HG02840 (cell line): ENCODE data around the gene HJV.
A peak's percentile ranks its signal among the peaks of the same experiment; 100 is the strongest.

ENCODE experiments used
- ATAC-seq: cut with Tn5 transposase; IDR thresholded peaks from one replicate; pipeline ENCODE4 v1.9.1; 2021; ENCODE audit warnings: mild to moderate bottlenecking, moderate library complexity, moderate number of reproducible peaks; ENCODE audit not compliant: unreplicated experiment, low FRiP score

HJV gene

DNA sequence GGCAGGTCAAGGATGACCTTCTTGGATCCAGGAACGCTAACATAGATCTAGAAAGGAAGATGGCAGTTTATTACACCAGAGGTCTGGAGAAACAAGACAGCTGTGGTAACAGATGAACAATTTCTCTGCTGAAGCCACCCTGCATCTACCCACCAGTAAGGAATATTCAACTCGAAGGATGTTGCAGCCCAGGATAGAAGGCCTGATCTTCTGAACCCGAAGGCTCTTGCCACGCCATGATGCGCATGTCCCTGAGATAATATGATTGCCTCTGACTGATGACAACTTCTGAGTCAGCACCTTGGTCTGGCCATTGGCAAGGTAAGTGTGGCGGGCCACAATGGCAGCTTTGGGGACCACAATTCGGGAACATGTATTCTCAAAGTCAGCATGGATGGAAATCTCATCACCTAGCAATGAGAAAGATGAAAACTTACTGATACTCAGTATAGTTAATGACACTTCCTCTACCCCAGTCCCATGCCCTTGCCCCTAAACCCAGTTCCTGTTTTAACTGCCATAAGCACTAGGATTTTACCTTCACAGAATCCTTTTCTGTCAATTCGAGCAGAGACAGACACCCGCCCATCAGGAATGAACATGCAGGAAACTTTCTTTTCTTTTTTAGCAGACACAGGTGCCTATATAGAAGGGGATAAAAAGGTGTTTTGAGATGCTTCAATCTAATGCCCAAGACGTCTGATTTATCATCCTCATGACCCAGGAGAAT is 27.0 kb downstream of the HJV start:
- ATAC-seq = no peak

DNA sequence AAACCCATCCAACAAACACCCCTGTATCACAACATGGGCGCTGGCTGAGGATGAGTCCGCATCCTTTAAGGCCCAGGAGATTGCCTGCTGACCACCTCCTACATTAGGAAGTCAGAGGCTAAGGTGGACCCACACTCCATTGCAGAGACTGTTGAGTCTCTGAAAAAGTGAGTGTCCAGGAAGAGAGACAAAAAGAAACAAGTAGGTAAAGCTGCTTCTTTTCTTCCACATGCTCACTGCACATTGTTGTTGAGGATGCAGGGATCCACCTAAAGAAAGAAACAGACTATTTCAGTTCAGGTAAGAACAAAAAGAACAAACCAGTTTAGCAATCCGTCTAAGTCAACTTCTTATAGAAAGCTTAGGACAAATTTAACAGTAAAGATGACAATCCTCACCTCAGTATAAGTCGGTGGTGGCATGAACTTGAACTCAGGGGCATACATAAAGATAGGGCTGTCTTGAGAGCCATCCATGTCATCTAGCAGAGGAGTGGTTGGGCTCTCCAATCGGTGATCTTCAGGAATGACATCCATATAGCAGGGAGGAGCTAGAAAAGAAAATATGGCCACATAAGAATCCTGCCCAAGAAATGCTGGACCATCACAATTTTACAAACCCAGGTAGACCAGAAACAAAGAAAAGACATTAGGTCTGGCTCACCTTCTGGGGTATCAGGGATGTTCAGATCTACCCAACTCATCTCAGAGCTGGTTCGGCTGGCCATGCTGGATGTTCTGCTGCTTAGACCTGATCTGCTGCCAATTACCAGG is 27.7 kb downstream of the HJV start:
- no peak for ATAC-seq

DNA sequence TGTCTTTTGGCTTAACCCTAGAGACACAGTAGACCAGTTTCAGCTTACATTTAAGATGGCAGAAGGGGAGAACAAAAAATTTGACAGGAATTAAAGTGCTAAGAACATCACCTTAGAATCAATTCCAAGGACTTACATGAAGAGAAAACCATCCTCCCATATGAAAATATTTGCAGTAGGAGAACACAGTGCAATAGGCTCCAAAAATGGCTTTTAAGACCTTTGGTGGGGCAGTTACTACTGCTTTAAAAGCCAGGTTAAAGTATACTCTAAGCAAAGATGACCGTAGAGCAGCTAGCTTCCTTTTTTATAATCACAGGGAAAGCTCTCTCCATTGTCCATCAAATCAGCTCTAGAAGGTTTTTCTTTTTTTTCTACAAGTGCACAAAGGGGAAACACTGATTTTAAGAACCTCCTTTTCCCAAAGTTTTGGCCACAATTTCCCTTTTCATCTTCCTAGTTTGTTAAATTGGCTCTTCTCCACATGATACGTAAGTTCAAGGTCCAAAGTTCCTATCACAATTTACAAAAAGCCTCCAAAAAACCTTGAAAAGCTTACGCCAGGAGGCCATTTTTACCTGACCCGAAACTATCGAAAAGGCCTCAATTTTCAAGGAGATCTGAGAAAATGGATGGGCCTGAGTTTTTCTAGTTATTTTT is 28.4 kb downstream of the HJV start:
- no peak for ATAC-seq

GRCh38 chr1:145992502-145992936 is 29.0 kb downstream of the HJV start:
- ATAC-seq = no peak

- ATAC-seq = no peak
Observed at GRCh38 chr1:145991735-145992412, 29.7 kb downstream of the HJV start.

- ATAC-seq = no peak
Observed at GRCh38 chr1:145990249-145990855, 31.2 kb downstream of the HJV start.

DNA sequence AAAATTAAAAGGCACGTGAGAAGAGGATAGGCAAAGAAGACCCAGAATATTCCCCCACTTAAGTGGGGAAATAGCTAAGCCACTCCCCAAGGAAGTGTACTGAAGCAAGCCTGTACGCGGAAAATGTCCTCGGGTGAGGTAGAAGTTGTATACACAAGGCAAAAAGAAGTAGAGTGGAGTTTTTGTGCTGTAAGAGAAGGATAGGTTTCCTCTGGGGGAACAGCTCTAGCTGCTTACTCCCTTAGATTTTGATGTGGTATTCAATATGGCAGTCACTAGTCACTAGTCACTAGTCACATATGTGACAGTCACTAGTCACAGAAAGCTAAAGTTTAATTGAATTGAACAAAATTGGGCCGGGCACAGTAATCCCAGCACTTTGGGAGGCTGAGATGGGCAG is 32.8 kb downstream of the HJV start:
- no peak for ATAC-seq

- ATAC-seq = no peak
Observed at GRCh38 chr1:145987926-145988325, 33.6 kb downstream of the HJV start.

- ATAC-seq = no peak
Observed at GRCh38 chr1:145986551-145986950, 35.0 kb downstream of the HJV start.

- no peak for ATAC-seq
Observed at GRCh38 chr1:145985502-145986439, 35.8 kb downstream of the HJV start.

- ATAC-seq = no peak
Observed at GRCh38 chr1:145985129-145985501, 36.4 kb downstream of the HJV start.

DNA sequence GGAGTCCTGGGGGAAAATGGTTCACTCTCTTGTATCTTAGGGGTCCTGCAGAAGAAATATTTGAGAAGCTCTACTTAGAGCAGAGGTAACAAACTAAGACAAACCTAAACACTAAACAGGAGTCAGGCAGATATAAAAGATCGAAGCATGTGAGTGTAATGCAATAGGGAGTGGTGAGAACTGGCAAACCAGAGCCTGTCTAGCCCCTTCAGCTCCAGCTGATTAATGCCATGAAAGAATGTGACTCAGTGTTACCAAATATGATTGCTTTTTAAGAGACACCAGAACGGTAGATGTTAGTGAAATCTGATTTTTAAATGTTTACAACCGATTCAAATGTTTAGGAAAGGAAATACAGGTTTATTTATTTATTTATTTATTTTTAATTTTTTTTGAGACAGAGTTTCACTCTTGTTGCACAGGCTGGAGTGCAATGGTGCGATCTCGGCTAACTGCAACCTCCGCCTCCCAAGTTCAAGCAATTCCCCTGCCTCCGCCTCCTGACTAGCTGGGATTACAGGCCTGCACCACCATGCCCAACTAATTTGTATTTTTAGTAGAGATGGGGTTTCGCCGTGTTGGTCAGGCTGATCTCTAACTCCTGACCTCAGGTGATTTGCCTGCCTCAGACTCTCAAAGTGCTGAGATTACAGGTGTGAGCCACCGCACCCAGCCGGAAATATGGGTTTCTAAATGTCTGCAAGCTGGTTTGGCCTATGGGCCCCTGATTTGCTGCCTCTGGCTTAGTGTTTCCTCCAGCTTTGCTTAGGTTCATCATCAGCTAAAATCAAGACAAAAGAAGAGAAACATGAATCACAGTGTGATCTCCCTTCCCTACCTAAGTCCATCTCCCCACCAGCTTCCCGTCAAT is 37.3 kb downstream of the HJV start:
- no peak for ATAC-seq

DNA sequence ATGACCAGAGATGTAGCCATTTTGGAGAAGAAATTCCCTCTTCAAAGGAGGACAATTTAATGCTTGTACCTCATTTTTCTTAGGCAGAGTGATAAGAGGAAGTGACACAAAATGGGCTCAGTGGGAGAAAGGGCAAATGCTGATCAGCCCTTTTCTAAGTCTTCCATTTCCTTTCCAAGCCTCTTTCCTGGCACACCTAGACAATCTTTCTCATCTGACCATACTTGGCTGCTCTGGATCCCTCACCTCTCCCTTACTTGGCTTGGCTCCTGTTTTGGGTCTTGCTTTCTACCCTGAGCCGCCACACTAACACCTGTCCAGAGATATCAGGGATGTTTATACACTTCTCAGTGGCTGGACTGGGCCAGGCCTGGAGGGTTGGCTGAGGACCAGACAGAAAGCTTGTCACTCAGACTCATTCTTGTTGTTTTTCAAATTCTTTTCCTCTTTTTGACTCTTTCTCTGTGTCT is 38.3 kb downstream of the HJV start:
- ATAC-seq = no peak

GRCh38 chr1:145982010-145982723 is 39.4 kb downstream of the HJV start:
- no peak for ATAC-seq

GRCh38 chr1:145980457-145980994 is 41.0 kb downstream of the HJV start:
- no peak for ATAC-seq

DNA sequence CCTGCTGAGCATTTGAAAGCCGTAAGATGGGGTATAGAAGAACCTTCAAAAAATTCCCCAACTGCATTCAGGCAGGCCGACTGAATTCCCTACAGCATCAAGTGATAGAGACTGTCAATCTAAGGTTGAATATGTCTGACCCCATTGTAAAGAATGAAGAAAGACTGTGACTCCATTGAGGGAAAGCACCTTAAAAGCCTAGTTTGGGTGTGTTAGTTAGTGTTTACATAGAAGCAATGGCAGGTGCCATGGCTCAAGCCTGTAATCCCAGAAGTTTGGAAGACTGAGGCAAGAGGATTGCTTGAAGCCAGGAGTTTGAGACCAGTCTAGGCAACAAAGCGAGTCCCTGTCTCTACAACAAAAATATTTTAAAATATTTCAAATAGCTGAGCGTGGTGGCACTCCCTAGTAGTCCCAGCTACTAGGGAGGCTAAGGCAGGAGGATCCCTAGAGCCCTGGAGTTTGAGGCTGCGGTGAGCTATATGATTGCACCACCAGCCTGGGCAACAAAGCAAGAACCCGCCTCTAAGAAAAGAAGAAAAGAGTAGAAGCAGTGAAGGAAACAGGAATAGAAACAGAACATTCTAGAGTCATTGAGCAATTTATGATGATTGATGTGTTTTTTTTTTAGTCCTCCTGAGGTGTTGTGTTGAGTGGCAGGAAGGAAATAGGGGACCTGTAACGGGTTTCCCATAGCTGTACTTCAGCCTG is 41.6 kb downstream of the HJV start:
- peak; percentile 9 for ATAC-seq
